ENCODE results near the gene SMYD3. TPM values are rescaled to one million over a fixed set of nuclear protein-coding genes. Genes with fewer than 3 reads are reported as not detected.

SMYD3 gene
- total and polyA plus RNA-seq, 9 donors, result 10.8 to 24.0 (median 13.7) TPM

DNA sequence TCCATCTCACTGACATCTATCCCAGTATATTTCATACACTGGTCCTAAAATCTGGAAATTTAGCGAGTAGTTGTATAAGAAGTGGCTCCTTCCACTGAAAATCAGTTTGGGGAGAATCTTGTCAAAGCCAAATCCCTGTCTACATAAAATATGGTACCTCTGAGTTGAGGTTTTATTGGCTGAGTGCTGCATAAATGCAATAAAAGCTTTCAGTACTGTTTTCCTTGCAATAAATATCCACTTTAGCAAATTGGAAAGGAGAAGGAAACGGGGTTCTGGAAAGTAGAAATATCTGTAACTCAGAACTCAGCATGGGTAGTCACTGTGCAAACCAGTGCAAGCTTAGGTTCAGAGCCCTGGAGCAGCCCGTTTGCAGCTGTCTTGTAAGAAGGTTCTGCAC is 580.2 kb downstream of the SMYD3 start:
- TF ChIP-seq, protein P1, sequence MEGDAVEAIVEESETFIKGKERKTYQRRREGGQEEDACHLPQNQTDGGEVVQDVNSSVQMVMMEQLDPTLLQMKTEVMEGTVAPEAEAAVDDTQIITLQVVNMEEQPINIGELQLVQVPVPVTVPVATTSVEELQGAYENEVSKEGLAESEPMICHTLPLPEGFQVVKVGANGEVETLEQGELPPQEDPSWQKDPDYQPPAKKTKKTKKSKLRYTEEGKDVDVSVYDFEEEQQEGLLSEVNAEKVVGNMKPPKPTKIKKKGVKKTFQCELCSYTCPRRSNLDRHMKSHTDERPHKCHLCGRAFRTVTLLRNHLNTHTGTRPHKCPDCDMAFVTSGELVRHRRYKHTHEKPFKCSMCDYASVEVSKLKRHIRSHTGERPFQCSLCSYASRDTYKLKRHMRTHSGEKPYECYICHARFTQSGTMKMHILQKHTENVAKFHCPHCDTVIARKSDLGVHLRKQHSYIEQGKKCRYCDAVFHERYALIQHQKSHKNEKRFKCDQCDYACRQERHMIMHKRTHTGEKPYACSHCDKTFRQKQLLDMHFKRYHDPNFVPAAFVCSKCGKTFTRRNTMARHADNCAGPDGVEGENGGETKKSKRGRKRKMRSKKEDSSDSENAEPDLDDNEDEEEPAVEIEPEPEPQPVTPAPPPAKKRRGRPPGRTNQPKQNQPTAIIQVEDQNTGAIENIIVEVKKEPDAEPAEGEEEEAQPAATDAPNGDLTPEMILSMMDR (IDR thresholded peaks at IDR 0.05), result no peak
- TF ChIP-seq POLR2A (IDR thresholded peaks at IDR 0.05) (no peak), EP300 (IDR thresholded peaks at IDR 0.05) (no peak)
- H3K27ac ChIP-seq, result no peak overlapping the region
- WGBS, 3 donors, result 70 to 82% (median 76%) methylated on average over 3 of the region's 3 CpGs
- H3K4me1 ChIP-seq (ENCODE audit: insufficient read depth), result no peaks in the 10 kb centered on the region
- no peak overlapping the region for H3K4me3 ChIP-seq
- H3K36me3 ChIP-seq, result no peaks in the 10 kb centered on the region
- no peak for DNase-seq
- H3K9me3 ChIP-seq, result no peaks in the 10 kb centered on the region
- intact Hi-C loops (cut with DNase I), result no loop called here
- H3K27me3 ChIP-seq, result no peaks in the 10 kb centered on the region

- intact Hi-C loops (cut with DNase I), result no loop called here
- TF ChIP-seq POLR2A (IDR thresholded peaks at IDR 0.05) (no peak), EP300 (IDR thresholded peaks at IDR 0.05) (no peak)
- TF ChIP-seq, protein P1 (IDR thresholded peaks at IDR 0.05), result no peak
- Histone ChIP-seq H3K9me3 (no peaks in the 10 kb centered on the region), H3K4me1 (ENCODE audit: insufficient read depth) (no peaks in the 10 kb centered on the region), H3K36me3 (no peaks in the 10 kb centered on the region), H3K27ac (no peak overlapping the region), H3K4me3 (no peak overlapping the region), H3K27me3 (no peaks in the 10 kb centered on the region)
- DNase-seq, result no peak
- 89 to 95% (median 89%) methylated on average over 7 of the region's 7 CpGs for WGBS, 3 donors
Measured at GRCh38 chr1:245923215-245923614, 583.9 kb downstream of the SMYD3 start.

- H3K36me3 ChIP-seq, result no peaks in the 10 kb centered on the region
- WGBS, 3 donors, result 79 to 98% (median 82%) methylated on average over 2 of the region's 2 CpGs
- intact Hi-C loops (cut with DNase I), result no loop called here
- no peak for TF ChIP-seq POLR2A (IDR thresholded peaks at IDR 0.05)
- no peak for TF ChIP-seq EP300 (IDR thresholded peaks at IDR 0.05)
- TF ChIP-seq, protein P1 (IDR thresholded peaks at IDR 0.05), result no peak
- no peaks in the 10 kb centered on the region for H3K4me1 ChIP-seq (ENCODE audit: insufficient read depth)
- H3K4me3 ChIP-seq, result no peak overlapping the region
- no peak overlapping the region for H3K27ac ChIP-seq
- H3K27me3 ChIP-seq, result no peaks in the 10 kb centered on the region
- DNase-seq, result no peak
- no peaks in the 10 kb centered on the region for H3K9me3 ChIP-seq
Measured at GRCh38 chr1:245921417-245921816, 585.7 kb downstream of the SMYD3 start.

DNA sequence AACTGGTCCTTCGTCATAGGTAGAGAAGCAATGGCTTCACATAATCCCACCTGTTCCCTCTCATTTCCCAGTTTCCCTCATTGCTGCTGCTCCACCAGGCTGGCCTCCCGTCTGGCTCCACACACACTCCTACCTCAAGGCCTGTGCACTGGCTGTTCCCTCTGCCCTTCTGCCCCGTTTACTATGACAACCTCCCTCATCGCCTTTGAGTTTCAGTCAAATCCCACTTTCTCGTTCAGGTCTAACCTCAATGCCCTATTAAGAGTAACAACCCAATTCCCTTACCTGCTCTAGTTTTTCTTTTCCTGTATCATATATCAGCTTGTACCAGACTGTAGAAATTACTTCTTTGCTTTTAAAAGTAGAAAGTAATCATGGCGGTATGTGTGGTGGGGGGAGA is 589.7 kb downstream of the SMYD3 start:
- H3K27ac ChIP-seq, result no peak overlapping the region
- no peak for DNase-seq
- no peaks in the 10 kb centered on the region for H3K9me3 ChIP-seq
- 81 to 95% (median 84%) methylated on average over 6 of the region's 6 CpGs for WGBS, 3 donors
- no peaks in the 10 kb centered on the region for H3K36me3 ChIP-seq
- H3K4me3 ChIP-seq, result no peak overlapping the region
- intact Hi-C loops (cut with DNase I), result no loop called here
- no peaks in the 10 kb centered on the region for H3K27me3 ChIP-seq
- TF ChIP-seq EP300 (IDR thresholded peaks at IDR 0.05), result no peak
- TF ChIP-seq, protein P1 (IDR thresholded peaks at IDR 0.05), result no peak
- TF ChIP-seq POLR2A (IDR thresholded peaks at IDR 0.05), result no peak
- H3K4me1 ChIP-seq (ENCODE audit: insufficient read depth), result no peaks in the 10 kb centered on the region

- no peaks in the 10 kb centered on the region for H3K4me1 ChIP-seq (ENCODE audit: insufficient read depth)
- H3K27ac ChIP-seq, result no peak overlapping the region
- no peak for DNase-seq
- WGBS, 3 donors, result 89 to 96% (median 93%) methylated on average over 2 of the region's 2 CpGs
- no peak overlapping the region for H3K4me3 ChIP-seq
- intact Hi-C loops (cut with DNase I), result no loop called here
- no peaks in the 10 kb centered on the region for H3K36me3 ChIP-seq
- H3K27me3 ChIP-seq, result no peaks in the 10 kb centered on the region
- TF ChIP-seq, protein P1 (IDR thresholded peaks at IDR 0.05), result no peak
- no peak for TF ChIP-seq EP300 (IDR thresholded peaks at IDR 0.05)
- TF ChIP-seq POLR2A (IDR thresholded peaks at IDR 0.05), result no peak
- H3K9me3 ChIP-seq, result no peaks in the 10 kb centered on the region
Measured at GRCh38 chr1:245915841-245916240, 591.2 kb downstream of the SMYD3 start.
